GM12878 (cell line): ENCODE measurements around the gene ARPC1B. TPM values are rescaled to one million over a fixed set of nuclear protein-coding genes. Genes with fewer than 3 reads are reported as not detected.

Source experiments
- ATAC-seq: fragments of 200-7000 bp; cut with Tn5 transposase; 3 replicates; pipeline ENCODE4 v1.9.1; 2020; ENCODE audit warnings: mild to moderate bottlenecking, moderate library complexity
- BruUV-seq: library from RNA; stranded (reverse); fragments of 400-500 nt; replicated peaks from 2 replicates; lab custom pipeline; 2021; lab: Mats Ljungman, UMichigan
- CTCF ChIA-PET: fragments of 300-600 bp; sonication (Branson Sonifier 250); formaldehyde crosslinking; extraction: SDS; loops from one replicate; lab custom pipeline; 2021; ENCODE audit warnings: inconsistent platforms; lab: Yijun Ruan, JAX
- POLR2A ChIA-PET: fragments of 350-600 bp; formaldehyde crosslinking; extraction: SDS; loops from one replicate; lab custom pipeline; 2021; ENCODE audit warnings: inconsistent platforms; lab: Charles Lee
- RAD21 ChIA-PET: fragments of 300-600 bp; sonication (Branson Sonifier 250); formaldehyde crosslinking; loops from one replicate; lab custom pipeline; 2023; ENCODE audit warnings: antibody characterized with exemption; ENCODE audit not compliant: unreplicated experiment; lab: Charles Lee
- SMC1A ChIA-PET: fragments of 300-600 bp; sonication (Branson Sonifier 250); formaldehyde crosslinking; loops from one replicate; lab custom pipeline; 2023; ENCODE audit not compliant: unreplicated experiment, uncharacterized antibody; lab: Charles Lee
- DNase-seq: peaks from one replicate; pipeline ENCODE4 v3.0.0-alpha.2; 2011; ENCODE audit warnings: low read depth, low spot score
- FAIRE-seq: peaks from 3 replicates; lab custom pipeline; 2011; peaks lifted over from hg19 to GRCh38; lab: Jason Lieb, UNC
- H2AFZ ChIP-seq: 2 replicates; pipeline ENCODE4 v1.6.0; 2011; ENCODE audit warnings: low read depth, low read length, control low read depth; ENCODE audit not compliant: control insufficient read depth
- H3K27ac ChIP-seq: 2 replicates; pipeline ENCODE4 v1.5.1; 2011; ENCODE audit warnings: control low read depth; ENCODE audit not compliant: control insufficient read depth, insufficient read depth
- H3K27me3 ChIP-seq, 2 experiments: replicated peaks in 1 of 2; 2 replicates each; pipeline versions ENCODE4 v1.6.0 to v1.6.1; 2011; ENCODE audit warnings: low read length in 1 of 2; ENCODE audit not compliant: control insufficient read depth in 2 of 2, insufficient read depth in 2 of 2
- H3K36me3 ChIP-seq, 2 experiments: 2 replicates each; pipeline ENCODE4 v1.5.1; 2011; ENCODE audit warnings: low read length in 1 of 2; ENCODE audit not compliant: control insufficient read depth in 2 of 2, insufficient read depth in 2 of 2
- H3K4me1 ChIP-seq: 2 replicates; pipeline ENCODE4 v1.6.1; 2011; ENCODE audit warnings: mild to moderate bottlenecking, low read length, moderate library complexity, mixed read lengths; ENCODE audit not compliant: control insufficient read depth, insufficient read depth
- H3K4me2 ChIP-seq: 2 replicates; pipeline ENCODE4 v1.6.0; 2011; ENCODE audit warnings: control low read depth; ENCODE audit not compliant: control insufficient read depth, insufficient read depth
- H3K4me3 ChIP-seq: fragments of 200-600 bp; sonication (generic); 2 replicates; pipeline ENCODE4 v1.5.1; 2016
- H3K79me2 ChIP-seq: 2 replicates; pipeline ENCODE4 v1.6.0; 2011; ENCODE audit warnings: low read length; ENCODE audit not compliant: control insufficient read depth, insufficient read depth
- H3K9ac ChIP-seq: 2 replicates; pipeline ENCODE4 v1.8.0; 2011; ENCODE audit warnings: low read length, control low read depth, mixed read lengths; ENCODE audit not compliant: control insufficient read depth, insufficient read depth
- H3K9me3 ChIP-seq: replicated peaks from 3 replicates; pipeline ENCODE4 v1.5.1; 2011; ENCODE audit warnings: mild to moderate bottlenecking, low read length; ENCODE audit not compliant: control insufficient read depth, insufficient read depth
- H4K20me1 ChIP-seq: 2 replicates; pipeline ENCODE4 v1.6.0; 2011; ENCODE audit not compliant: control insufficient read depth, insufficient read depth
- BRCA1 ChIP-seq: IDR thresholded peaks from 2 replicates; pipeline ENCODE4 v1.6.1; 2011; ENCODE audit warnings: low read depth, low read length, improper control_type of control experiment
- CBFB ChIP-seq: IDR thresholded peaks from 2 replicates; pipeline ENCODE4 v1.6.1; 2016; ENCODE audit warnings: antibody characterized with exemption, low read depth
- HCFC1 ChIP-seq: fragments of 150-350 bp; IDR thresholded peaks from 2 replicates; pipeline ENCODE4 v1.6.1; 2014; ENCODE audit warnings: low read length
- PML ChIP-seq: IDR thresholded peaks from 2 replicates; pipeline ENCODE4 v1.6.1; 2012; ENCODE audit warnings: low read length, inconsistent platforms
- POLR2A ChIP-seq: IDR thresholded peaks from 2 replicates; pipeline ENCODE4 v1.6.1; 2011; ENCODE audit warnings: low read depth, mild to moderate bottlenecking, low read length
- RAD21 ChIP-seq: IDR thresholded peaks from 2 replicates; pipeline ENCODE4 v1.6.1; 2011; ENCODE audit warnings: mild to moderate bottlenecking, low read depth, low read length, moderate library complexity; ENCODE audit not compliant: insufficient read depth
- SIX5 ChIP-seq: IDR thresholded peaks from 2 replicates; pipeline ENCODE4 v1.6.1; 2011; ENCODE audit warnings: mild to moderate bottlenecking, low read depth, low read length, moderate library complexity; ENCODE audit not compliant: severe bottlenecking
- STAT1 ChIP-seq: fragments of 450-650 bp; conservative IDR thresholded peaks from 2 replicates; pipeline ENCODE4 v1.6.1; 2014; ENCODE audit warnings: antibody characterized with exemption, mild to moderate bottlenecking
- ZBED1 ChIP-seq: IDR thresholded peaks from 2 replicates; pipeline ENCODE4 v1.6.1; 2016; ENCODE audit warnings: borderline replicate concordance
- ZNF274 ChIP-seq: IDR thresholded peaks from one replicate; pipeline ENCODE4 v1.8.0; 2011; ENCODE audit not compliant: insufficient read length, insufficient read depth
- WGBS: methylation state at CpG from one replicate; pipeline ENCODE4 v1.1.6; 2016; ENCODE audit warnings: low lambda C conversion rate; ENCODE audit not compliant: insufficient replicate concordance, insufficient coverage; ENCODE audit errors: missing lambda C conversion rate; 5-methylcytosine and 5-hydroxymethylcytosine counted together
- in situ Hi-C: fragments of 300-500 bp; cut with MboI; formaldehyde crosslinking; loops from 9 replicates; pipeline ENCODE4 v1.14.3; 2018; ENCODE audit warnings: mixed read lengths
- intact Hi-C: fragments of 100-400 bp; cut with micrococcal nuclease; formaldehyde crosslinking; loops from one replicate; pipeline ENCODE4 v1.14.2; 2022; ENCODE audit not compliant: unreplicated experiment
- polyA plus RNA-seq, 11 experiments: library from polyadenylated mRNA; depleted of rRNA in 4 of 11; unstranded in 6 of 11; stranded (reverse) in 5 of 11; fragments of >200 nt; fragmentation: Nextera tagmentation in 4 of 11; fragmentation: Illumina TruSeq in 1 of 11; extraction: Ambion mirVana in 4 of 11; extraction: Trizol in 1 of 11; gene quantifications; 1 replicate in 1 of 11; 2 replicates in 10 of 11; pipeline versions ENCODE4 v1.2.1 to v1.2.3, GENCODE V29; 2011 to 2016; ENCODE audit warnings: inconsistent platforms in 2 of 11, missing spikeins in 2 of 11, low read depth in 1 of 11
- total RNA-seq, 4 experiments: library from RNA; depleted of rRNA in 3 of 4; stranded (reverse); fragments of >200 nt in 3 of 4; fragmentation: Illumina TruSeq in 1 of 4; extraction: Trizol in 1 of 4; gene quantifications; 2 replicates each; pipeline versions ENCODE4 v1.2.1 to v1.2.3, GENCODE V29; 2013 to 2021

ARPC1B gene
- total and polyA plus RNA-seq, 10 of the 15 experiments (the other 5 are each of a cell fraction or from before 2014, with no cell fraction given), result 14.1 to 762 (median 387) TPM

DNA sequence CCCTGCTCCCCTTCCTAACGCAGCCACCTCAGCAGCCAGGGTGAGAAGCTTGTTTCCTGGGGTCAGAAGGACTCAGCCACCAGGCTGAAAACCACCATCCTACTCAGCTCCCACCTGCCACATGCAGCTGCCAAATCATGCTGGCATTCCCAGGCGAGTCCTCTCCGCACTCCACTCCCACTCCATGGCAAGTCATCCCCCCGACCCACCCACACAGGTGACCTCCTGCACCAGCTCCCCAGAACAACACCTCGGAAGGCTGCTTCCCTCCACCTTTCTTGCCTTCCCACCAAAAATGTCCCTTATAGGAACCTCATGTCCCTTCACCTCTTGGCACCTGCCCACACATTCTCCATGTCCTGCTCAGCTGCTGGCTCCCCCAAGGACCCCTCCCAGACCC lies 29.2 kb downstream of the ARPC1B start:
- TSS peak; percentile 0 for BruUV-seq
- Histone ChIP-seq H3K4me3 (no peak overlapping the region), H3K4me1 (peaks cover 7% of the 10 kb centered on the region), H3K79me2 (peaks cover 36% of the 10 kb centered on the region), H3K27me3 (no peaks in the 10 kb centered on the region), H3K4me2 (no peak overlapping the region), H3K36me3 (peaks cover 23 to 26% of the 10 kb centered on the region in 2 experiments), H3K9ac (no peak overlapping the region), H4K20me1 (no peaks in the 10 kb centered on the region), H2AFZ (no peak overlapping the region), H3K9me3 (no peaks in the 10 kb centered on the region), H3K27ac (no peak overlapping the region)
- ChIA-PET POLR2A (interaction anchor here (1.2 kb wide), 1 partner anchor 16 kb away, joined by 3 read pairs; no protein-coding TSS in a partner anchor), SMC1A (no interaction called here), CTCF (interaction anchor here (0.6 kb wide), 1 partner anchor 58 kb away, joined by 3 read pairs; no protein-coding TSS in a partner anchor), RAD21 (no interaction called here)
- intact Hi-C loops (no loop called here), in situ Hi-C loops (no loop called here)
- no peak for DNase-seq
- TF ChIP-seq RAD21, result no peak
- no peak for TF ChIP-seq HCFC1
- no peak for TF ChIP-seq BRCA1
- TF ChIP-seq ZBED1, result no peak
- TF ChIP-seq STAT1, result no peak
- no peak for TF ChIP-seq PML
- TF ChIP-seq CBFB, result no peak
- no peak for TF ChIP-seq SIX5
- ATAC-seq, result no peak
- 88% methylated on average over 5 of the region's 5 CpGs for WGBS
- no peak for FAIRE-seq

DNA sequence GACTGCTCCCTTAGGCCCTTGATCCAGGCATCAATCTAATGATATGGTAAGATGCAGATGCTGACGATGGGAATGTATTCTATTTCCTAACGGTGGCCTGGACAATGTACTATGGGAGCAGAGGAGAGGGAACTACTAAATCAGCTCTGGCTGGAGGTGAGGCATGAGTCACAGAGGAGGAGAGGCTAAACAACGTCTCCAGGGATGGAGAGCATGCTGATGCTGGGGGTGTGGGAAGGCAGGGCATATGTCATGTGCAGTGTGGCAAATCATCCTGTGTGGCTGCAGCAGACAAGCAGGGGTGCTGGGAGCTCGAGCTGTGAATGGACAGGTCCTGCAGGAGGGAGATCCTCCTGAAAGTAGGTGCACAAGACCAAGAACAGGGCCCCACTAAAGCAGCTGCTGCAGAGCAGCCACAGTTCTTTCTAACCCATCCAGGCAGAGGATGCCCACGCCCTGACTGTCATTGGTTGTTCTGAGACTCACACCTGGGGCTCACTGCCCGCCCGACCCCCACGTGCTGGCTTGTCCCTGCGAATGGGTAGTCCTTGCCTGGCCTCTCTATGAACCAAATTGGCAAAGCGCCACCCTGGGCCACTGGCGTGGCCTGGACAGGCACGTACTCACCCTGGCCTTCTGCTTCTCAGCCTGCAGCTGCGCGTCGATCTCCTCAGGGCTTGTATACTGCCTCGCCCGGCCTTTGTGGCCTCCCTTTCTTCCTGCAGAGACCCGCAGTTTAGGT lies 29.9 kb downstream of the ARPC1B start:
- Histone ChIP-seq H3K79me2 (peaks cover 43% of the 10 kb centered on the region), H3K4me3 (no peak overlapping the region), H3K4me2 (no peak overlapping the region), H2AFZ (no peak overlapping the region), H3K36me3 (peaks cover 17 to 20% of the 10 kb centered on the region in 2 experiments), H3K9ac (no peak overlapping the region), H3K27ac (no peak overlapping the region), H3K4me1 (peaks cover 7% of the 10 kb centered on the region), H4K20me1 (no peaks in the 10 kb centered on the region), H3K9me3 (no peaks in the 10 kb centered on the region), H3K27me3 (no peaks in the 10 kb centered on the region)
- POLR2A ChIA-PET, result no interaction called here
- CTCF ChIA-PET, result interaction anchor here (0.6 kb wide), 1 partner anchor 59 kb away, joined by 3 read pairs; no protein-coding TSS in a partner anchor
- WGBS, result 86% methylated on average over 18 of the region's 18 CpGs
- in situ Hi-C loops (no loop called here), intact Hi-C loops (no loop called here)
- no TSS peak for BruUV-seq
- ATAC-seq (no peak), DNase-seq (no peak), FAIRE-seq (no peak)
- SMC1A ChIA-PET, result no interaction called here
- RAD21 ChIA-PET, result no interaction called here
- TF ChIP-seq POLR2A (peak; percentile 12; the same call in 1 of the 2 replicates), ZNF274 (no peak)
